SKM-1 (cell line): ENCODE measurements around the gene CNTNAP3.
"Not testable (repeated sequence)": the region's sequence is repeated elsewhere in the genome, so short reads cannot be mapped to it uniquely, and the experiment has no call there.

Source experiments
- DNase-seq: peaks from one replicate; lab custom pipeline; 2025; ENCODE audit not compliant: unreplicated experiment; lab: John Stamatoyannopoulos, UW

CNTNAP3 gene

DNA sequence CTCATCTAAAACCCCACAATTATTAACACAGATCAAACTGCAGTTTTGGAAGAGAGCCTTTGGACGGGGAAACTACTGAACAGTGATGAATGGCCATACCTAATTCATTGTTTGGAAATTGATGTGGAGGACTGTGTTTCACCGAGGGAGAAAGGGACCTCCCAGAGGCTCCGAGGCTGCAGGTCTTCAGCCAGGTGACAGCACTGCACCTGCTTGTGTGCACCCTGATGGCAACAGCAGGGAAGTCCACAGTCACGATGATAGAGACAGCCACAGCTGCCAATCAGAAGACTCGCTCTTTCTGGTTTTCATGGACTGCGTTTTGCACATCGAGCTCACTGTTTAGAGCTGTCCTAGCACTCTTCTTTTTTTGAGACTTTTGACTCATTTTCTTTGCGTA lies 214.4 kb downstream of the CNTNAP3 start:
- not testable (repeated sequence) for DNase-seq

DNA sequence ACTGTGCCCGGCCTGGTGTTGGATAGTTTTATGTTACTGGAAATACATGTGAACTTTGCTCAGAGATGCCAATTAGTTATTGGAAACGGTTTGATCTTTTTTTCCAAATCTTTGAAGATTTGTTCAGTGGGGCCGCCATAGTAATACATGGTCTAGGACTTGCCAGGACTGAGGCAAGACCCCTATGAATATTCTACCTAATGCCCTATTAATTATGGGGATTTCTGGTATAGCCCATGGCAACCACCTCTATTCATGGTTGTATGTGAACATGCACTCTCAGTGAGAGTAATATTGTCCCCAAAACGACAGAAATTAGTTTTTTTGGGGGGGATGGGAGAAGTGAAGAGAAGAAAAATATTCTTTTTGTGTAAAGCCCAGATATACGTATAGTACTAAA lies 220.3 kb downstream of the CNTNAP3 start:
- not testable (repeated sequence) for DNase-seq

DNA sequence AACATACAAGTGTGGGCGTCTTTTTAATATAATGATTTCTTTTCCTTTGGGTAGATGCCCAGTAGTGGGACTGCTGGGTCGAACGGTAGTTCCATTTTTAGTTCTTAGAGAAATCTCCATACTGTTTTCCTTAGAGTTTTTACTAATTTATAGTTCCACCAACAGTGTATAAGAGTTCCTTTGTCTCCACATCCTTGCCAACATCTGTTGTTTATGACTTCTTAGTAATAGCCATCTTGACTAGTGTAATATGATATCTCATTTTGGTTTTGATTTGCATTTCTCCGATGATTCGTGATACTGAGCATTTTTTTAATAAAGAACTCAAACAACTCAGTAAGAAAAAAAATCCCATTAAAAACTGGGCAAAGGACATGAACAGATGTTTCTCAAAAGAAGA lies 225.0 kb downstream of the CNTNAP3 start:
- DNase-seq, result not testable (repeated sequence)

DNA sequence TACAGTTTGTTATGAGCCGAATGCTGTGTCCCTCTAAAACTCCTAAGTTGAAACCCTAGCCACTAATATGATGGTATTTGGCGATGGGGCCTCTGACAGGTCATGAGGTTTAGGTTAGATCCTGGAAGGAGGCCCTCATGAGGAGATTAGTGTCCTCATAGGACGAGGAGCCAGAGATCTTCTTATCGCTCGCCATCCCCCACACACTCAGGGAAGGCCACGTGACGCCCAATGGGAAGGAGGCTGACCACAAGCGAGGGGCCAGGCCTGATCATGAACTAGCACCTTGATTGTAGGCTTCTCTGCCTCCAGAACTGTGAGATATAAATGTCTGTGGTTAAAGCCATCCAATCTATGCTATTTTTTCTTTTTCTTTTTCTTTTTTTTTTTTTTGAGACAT lies 233.5 kb downstream of the CNTNAP3 start:
- DNase-seq, result not testable (repeated sequence)

DNA sequence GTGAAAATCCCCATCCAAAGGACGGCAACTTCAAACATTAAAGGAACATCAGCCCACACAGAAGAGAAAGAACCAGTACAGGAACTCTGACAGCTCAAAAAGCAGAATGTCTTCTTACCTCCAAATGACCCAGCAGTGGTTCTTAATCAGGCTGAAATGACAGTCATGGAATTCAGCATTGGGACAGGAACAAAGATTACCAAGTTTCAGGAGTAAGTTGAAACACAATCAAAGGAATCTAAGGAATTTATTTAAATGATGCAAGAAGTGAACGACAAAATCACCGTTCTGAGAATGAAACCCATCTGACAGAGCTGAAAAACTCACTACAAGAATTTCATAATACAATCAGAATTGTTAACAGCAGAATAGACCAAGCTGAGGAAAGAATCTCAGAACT lies 241.1 kb downstream of the CNTNAP3 start:
- not testable (repeated sequence) for DNase-seq

DNA sequence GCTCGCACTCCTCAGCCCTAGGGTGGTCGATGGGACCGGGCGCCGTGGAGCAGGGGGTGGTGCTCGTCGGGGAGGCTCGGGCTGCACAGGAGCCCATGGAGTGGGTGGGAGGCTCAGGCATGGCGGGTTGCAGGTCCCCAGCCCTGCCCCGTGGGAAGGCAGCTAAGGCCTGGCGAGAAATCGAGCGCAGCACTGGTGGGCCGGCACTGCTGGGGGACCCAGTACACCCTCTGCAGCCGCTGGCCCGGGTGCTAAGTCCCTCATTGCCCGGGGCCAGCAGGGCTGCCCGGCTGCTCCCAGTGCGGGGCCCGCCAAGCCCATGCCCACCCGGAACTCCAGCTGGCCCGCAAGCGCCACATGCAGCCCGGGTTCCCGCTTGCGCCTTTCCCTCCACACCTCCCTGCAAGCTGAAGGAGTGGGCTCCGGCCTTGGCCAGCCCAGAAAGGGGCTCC lies 245.6 kb downstream of the CNTNAP3 start:
- DNase-seq, result not testable (repeated sequence)

DNA sequence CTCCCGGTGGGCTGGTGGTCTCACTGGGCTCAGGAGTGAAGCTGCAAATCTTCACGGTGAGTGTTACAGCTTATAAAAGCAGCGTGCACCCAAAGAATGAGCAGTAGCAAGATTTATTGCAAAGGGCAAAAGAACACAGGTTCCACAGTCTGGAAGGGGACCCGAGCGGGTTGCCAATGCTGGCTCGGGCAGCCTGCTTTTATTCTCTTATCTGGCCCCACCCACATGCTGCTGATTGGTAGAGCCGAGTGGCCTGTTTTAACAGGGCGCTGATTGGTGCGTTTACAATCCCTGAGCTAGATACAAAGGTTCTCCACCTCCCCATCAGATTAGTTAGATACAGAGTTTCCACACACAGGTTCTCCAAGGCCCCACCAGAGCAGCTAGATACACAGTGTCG lies 246.2 kb downstream of the CNTNAP3 start:
- not testable (repeated sequence) for DNase-seq

DNA sequence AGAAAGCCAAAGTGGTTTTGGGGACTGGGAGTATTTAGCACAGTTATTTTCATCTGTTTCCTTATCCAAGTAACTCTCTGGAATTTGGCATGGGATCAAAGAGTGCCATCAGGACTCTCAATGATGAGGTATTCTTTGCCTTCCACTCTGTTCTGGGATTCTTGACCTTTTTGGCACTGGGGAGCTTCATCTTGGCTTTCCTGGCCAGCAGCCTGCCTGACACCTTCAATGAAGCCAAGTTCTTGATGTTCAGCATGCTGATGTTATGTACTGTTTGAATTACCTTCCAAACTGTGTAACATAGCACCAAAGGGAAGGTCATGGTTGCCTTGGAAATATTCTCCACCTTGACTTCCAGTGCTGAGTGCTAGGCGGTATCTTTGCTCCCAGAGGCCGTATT lies 248.8 kb downstream of the CNTNAP3 start:
- not testable (repeated sequence) for DNase-seq

DNA sequence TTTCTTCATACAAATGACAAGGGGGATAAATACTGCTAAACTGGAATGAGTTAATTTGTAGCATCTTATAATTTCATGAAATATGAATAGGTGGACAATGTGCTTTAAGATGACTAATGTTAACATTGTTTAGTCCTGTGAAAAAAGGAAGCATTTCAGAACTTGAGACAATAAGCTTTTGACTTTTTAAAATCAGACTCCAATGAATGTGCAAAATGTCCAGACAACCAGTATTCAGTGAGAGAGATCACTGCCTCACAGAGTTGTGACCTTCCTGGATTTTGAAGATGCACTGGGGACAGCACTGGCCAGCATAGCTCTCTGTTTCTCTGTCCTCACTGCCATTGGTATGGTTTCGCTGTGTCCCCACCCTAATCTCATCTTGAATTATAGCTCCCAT lies 249.7 kb downstream of the CNTNAP3 start:
- not testable (repeated sequence) for DNase-seq

DNA sequence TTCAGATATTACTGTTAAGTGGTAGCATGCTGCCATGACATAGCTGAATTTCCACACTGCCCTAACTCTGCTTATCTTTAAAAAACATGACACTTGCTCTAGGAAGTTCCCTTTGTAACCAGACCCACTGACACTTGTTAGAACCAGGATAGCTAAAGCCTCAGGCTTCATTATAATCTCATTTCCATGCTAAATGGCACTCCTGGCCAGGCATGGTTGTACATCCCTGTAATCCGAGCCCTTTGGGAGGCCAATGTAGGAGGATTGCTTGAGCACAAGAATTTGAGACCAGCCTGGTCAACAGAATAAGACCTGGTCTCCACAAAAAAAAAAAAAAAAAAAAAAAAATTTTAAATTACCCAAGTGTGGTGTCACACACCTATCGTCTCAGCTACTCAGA lies 254.1 kb downstream of the CNTNAP3 start:
- not testable (repeated sequence) for DNase-seq

DNA sequence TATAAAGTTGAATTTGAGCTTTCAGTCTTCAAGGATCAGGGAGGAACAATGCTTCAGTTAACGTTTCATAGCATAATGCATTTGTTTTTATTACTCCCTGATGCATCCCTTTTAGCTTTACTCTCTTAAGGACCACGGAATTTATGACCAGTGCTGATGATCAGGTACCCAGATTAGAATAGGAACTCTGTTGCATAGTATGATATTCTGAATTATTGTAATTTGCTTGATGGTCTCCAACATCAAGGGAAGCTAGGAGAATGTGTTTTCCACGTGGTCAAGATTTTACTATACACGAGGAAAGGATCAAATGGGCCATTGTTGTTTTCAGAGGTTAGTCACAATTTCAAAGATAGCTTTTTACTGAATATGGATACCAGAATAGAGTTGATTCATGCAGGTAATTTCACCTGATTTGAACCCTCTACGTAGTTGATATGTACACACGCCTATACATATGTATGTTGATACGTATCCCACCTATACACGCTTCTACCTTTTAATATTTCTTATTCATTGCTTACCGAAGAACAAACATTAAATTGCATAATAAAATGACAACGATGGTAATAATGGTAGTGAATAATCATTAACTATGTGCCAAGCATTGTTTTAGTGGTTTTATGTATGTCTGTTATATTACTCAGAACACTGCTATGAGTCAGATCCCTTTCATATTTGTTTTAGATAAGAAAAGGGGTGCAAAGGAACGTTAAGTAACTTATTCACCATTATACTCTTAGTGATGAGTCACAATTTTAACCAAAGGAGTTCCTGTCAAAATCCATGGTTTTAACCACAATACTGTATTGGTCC lies 257.6 kb downstream of the CNTNAP3 start:
- DNase-seq, result not testable (repeated sequence)

DNA sequence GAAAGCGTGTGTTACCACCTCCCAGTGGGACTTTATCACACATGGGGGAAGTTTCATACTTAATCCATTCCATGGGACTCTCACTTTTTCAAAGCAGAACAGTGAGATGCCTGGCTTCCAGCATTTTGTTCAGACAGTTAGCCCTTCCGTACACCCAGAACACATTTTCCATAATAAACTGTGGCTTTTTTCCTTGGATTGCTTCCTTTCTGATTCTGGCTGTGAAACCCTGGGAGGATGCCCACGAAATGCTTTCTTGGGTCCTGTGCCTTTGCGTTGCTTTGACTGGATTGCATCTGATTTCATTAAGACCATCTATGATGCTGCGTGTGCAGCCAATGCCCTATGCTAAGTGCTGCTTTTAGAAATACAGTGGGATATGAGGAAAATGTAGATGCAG lies 259.1 kb downstream of the CNTNAP3 start:
- DNase-seq, result not testable (repeated sequence)

DNA sequence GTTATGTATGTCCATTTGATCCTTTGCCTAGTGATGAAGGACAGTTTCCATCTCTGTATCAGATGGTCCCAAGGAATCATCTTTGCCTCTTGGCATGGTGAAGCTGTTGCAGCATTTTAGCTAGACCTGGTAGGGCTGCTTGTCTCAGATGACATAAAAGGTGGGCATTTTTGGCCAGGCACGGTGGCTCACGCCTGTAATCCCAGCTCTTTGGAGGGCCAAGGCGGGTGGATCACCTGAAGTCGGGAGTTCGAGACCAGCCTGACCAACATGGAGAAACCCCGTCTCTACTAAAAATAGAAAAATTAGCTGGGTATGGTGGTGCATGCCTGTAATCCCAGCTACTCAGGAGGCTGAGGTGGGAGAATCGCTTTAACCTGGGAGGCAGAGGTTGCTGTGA lies 259.8 kb downstream of the CNTNAP3 start:
- not testable (repeated sequence) for DNase-seq

DNA sequence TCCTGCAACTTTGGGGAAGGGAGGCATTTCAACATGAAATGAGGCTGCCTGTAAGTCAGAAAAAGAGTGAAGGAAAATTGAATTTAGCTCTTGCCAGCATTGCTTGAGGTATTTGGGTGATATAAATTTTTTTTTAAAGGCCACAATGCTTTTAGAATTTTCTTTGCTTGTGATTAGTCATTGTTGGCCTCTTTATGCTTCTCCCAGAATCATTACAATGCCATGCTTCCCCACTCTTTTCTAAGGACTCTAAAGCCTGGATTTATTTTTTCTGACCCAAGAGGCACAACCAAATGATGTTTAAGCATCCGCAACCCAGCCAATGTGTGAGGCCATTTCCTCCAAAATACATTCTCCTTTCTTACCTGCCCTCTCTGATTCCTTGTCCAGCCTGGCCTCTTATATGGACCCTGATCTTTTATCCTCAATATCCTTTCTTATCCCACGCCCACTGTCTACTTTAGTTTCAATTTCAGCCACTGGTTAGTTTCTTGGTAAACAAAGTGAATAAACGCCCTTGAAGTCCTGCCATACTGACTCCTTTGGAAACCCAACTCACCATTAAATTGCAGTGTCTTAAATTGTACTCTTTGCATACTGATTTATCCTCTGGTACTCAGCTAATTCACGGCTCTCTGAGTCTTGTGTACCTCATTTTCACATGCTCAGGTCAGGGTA lies 261.9 kb downstream of the CNTNAP3 start:
- DNase-seq, result not testable (repeated sequence)
